Measurements from ENCODE around the gene INPP4B.
"Not testable (repeated sequence)": the region's sequence is repeated elsewhere in the genome, so short reads cannot be mapped to it uniquely, and the experiment has no call there.

Gene INPP4B

GRCh38 chr4:142686081-142686480, 160.0 kb downstream of the INPP4B start:
- DNase-seq (ENCODE audit: low read depth in 2 of 2), result no peak

- DNase-seq (ENCODE audit: low read depth in 2 of 2), result no peak
Observed at GRCh38 chr4:142683997-142684396, 162.1 kb downstream of the INPP4B start.

GRCh38 chr4:142683503-142683902, 162.6 kb downstream of the INPP4B start:
- DNase-seq (ENCODE audit: low read depth in 2 of 2), result no peak

- no peak for DNase-seq (ENCODE audit: low read depth in 2 of 2)
Observed at GRCh38 chr4:142671516-142671915, 174.6 kb downstream of the INPP4B start.

- DNase-seq (ENCODE audit: low read depth in 2 of 2), result no peak
Observed at GRCh38 chr4:142663828-142664227, 182.3 kb downstream of the INPP4B start.

- DNase-seq (ENCODE audit: low read depth in 2 of 2), result no peak
Observed at GRCh38 chr4:142660728-142661127, 185.4 kb downstream of the INPP4B start.

GRCh38 chr4:142656178-142656577, 189.9 kb downstream of the INPP4B start:
- DNase-seq (ENCODE audit: low read depth in 2 of 2), result no peak

- DNase-seq (ENCODE audit: low read depth in 2 of 2), result no peak
Observed at GRCh38 chr4:142648378-142648777, 197.7 kb downstream of the INPP4B start.

GRCh38 chr4:142645475-142646108, 200.5 kb downstream of the INPP4B start:
- no peak for DNase-seq (ENCODE audit: low read depth in 2 of 2)

- DNase-seq (ENCODE audit: low read depth in 2 of 2), result not testable (repeated sequence)
Observed at GRCh38 chr4:142644628-142645027, 201.5 kb downstream of the INPP4B start.

GRCh38 chr4:142637614-142638013, 208.5 kb downstream of the INPP4B start:
- no peak for DNase-seq (ENCODE audit: low read depth in 2 of 2)

- no peak for DNase-seq (ENCODE audit: low read depth in 2 of 2)
Observed at GRCh38 chr4:142631836-142632235, 214.3 kb downstream of the INPP4B start.

GRCh38 chr4:142615324-142615665, 230.8 kb downstream of the INPP4B start:
- DNase-seq (ENCODE audit: low read depth in 2 of 2), result no peak

GRCh38 chr4:142614621-142615323, 231.3 kb downstream of the INPP4B start:
- DNase-seq (ENCODE audit: low read depth in 2 of 2), result no peak

- DNase-seq (ENCODE audit: low read depth in 2 of 2), result no peak
Observed at GRCh38 chr4:142607976-142608375, 238.1 kb downstream of the INPP4B start.

- no peak for DNase-seq (ENCODE audit: low read depth in 2 of 2)
Observed at GRCh38 chr4:142600952-142601351, 245.1 kb downstream of the INPP4B start.

GRCh38 chr4:142598132-142598531, 248.0 kb downstream of the INPP4B start:
- no peak for DNase-seq (ENCODE audit: low read depth in 2 of 2)

- DNase-seq (ENCODE audit: low read depth in 2 of 2), result no peak
Observed at GRCh38 chr4:142596595-142596994, 249.5 kb downstream of the INPP4B start.

GRCh38 chr4:142596121-142596520, 250.0 kb downstream of the INPP4B start:
- no peak for DNase-seq (ENCODE audit: low read depth in 2 of 2)

GRCh38 chr4:142595222-142595871, 250.8 kb downstream of the INPP4B start:
- DNase-seq (ENCODE audit: low read depth in 2 of 2), result no peak

- no peak for DNase-seq (ENCODE audit: low read depth in 2 of 2)
Observed at GRCh38 chr4:142585411-142585810, 260.7 kb downstream of the INPP4B start.

GRCh38 chr4:142583708-142584107, 262.4 kb downstream of the INPP4B start:
- DNase-seq (ENCODE audit: low read depth in 2 of 2), result no peak

GRCh38 chr4:142582340-142582739, 263.8 kb downstream of the INPP4B start:
- DNase-seq (ENCODE audit: low read depth in 2 of 2), result no peak
